K562 (cell line): ENCODE results near the gene STAM2. TPM values are rescaled to one million over a fixed set of nuclear protein-coding genes. Genes with fewer than 3 reads are reported as not detected.

Experiments used
- ADNP ChIP-seq: fragments of 200-800 bp; sonication (Bioruptor generic); IDR thresholded peaks from 2 replicates; pipeline ENCODE4 v1.6.1; 2016; ENCODE audit warnings: missing genetic modification characterization, missing compliant biosample characterization
- ATF6 ChIP-seq: sonication (generic); formaldehyde crosslinking; IDR thresholded peaks from 2 replicates; pipeline ENCODE4 v1.4.0; 2020; ENCODE audit warnings: mild to moderate bottlenecking, missing genetic modification reagents
- CBFA2T3 ChIP-seq: fragments of 450-650 bp; IDR thresholded peaks from 2 replicates; pipeline ENCODE4 v1.6.1; 2017
- CC2D1A ChIP-seq: fragments of 450-650 bp; IDR thresholded peaks from 2 replicates; pipeline ENCODE4 v1.6.1; 2017; ENCODE audit warnings: mild to moderate bottlenecking
- CREM ChIP-seq: IDR thresholded peaks from 2 replicates; pipeline ENCODE4 v1.6.1; 2014; ENCODE audit warnings: antibody characterized with exemption, low read depth
- ESRRA ChIP-seq: fragments of 450-650 bp; IDR thresholded peaks from 2 replicates; pipeline ENCODE4 v1.6.1; 2014; ENCODE audit warnings: low read depth, mild to moderate bottlenecking, moderate library complexity, borderline replicate concordance
- FOSL1 ChIP-seq: fragments of 200-800 bp; sonication (Bioruptor generic); conservative IDR thresholded peaks from 2 replicates; pipeline ENCODE4 v1.6.1; 2016; ENCODE audit warnings: missing genetic modification characterization, missing compliant biosample characterization
- FOXK2 ChIP-seq, 2 experiments: fragments of 450-650 bp; IDR thresholded peaks in 1 of 2; conservative IDR thresholded peaks in 1 of 2; 2 replicates each; pipeline ENCODE4 v1.6.1; 2016; ENCODE audit warnings: low read depth in 2 of 2, mild to moderate bottlenecking in 1 of 2
- GABPB1 ChIP-seq: sonication (generic); formaldehyde crosslinking; IDR thresholded peaks from 2 replicates; pipeline ENCODE4 v1.8.0; 2022; ENCODE audit warnings: mild to moderate bottlenecking, missing genetic modification reagents
- KLF16 ChIP-seq: IDR thresholded peaks from 2 replicates; pipeline ENCODE4 v1.6.1; 2016; ENCODE audit warnings: antibody characterized with exemption
- RCOR1 ChIP-seq, 2 experiments: IDR thresholded peaks; 2 replicates each; pipeline ENCODE4 v1.6.1; 2012; ENCODE audit warnings: low read depth in 2 of 2, low read length in 2 of 2, borderline replicate concordance in 1 of 2, improper control_type of control experiment in 1 of 2
- SMARCE1 ChIP-seq: fragments of 450-650 bp; IDR thresholded peaks from 2 replicates; pipeline ENCODE4 v1.7.1; 2016; ENCODE audit warnings: mild to moderate bottlenecking
- TEAD4 ChIP-seq, 2 experiments: sonication (generic) in 1 of 2; formaldehyde crosslinking in 1 of 2; IDR thresholded peaks; 2 replicates each; pipeline versions ENCODE4 v1.6.1 to v1.8.0; 2012 to 2022; ENCODE audit warnings: borderline replicate concordance in 1 of 2, inconsistent platforms in 1 of 2, low read length in 1 of 2, mild to moderate bottlenecking in 1 of 2, missing genetic modification reagents in 1 of 2
- VEZF1 ChIP-seq: fragments of 200-800 bp; sonication (Bioruptor generic); IDR thresholded peaks from 2 replicates; pipeline ENCODE4 v1.6.1; 2017; ENCODE audit warnings: missing genetic modification characterization, missing compliant biosample characterization
- ZEB2 ChIP-seq: fragments of 450-650 bp; IDR thresholded peaks from 2 replicates; pipeline ENCODE4 v1.6.1; 2016
- ZKSCAN3 ChIP-seq: fragments of 250-450 bp; sonication (Bioruptor Pico); IDR thresholded peaks from 2 replicates; pipeline ENCODE4 v1.4.0; 2020
- ZNF133 ChIP-seq: fragments of 250-450 bp; sonication (Bioruptor Pico); IDR thresholded peaks from 2 replicates; pipeline ENCODE4 v1.4.0; 2020; ENCODE audit warnings: mild to moderate bottlenecking
- ZNF766 ChIP-seq: fragments of 200-800 bp; sonication (Bioruptor generic); conservative IDR thresholded peaks from 2 replicates; pipeline ENCODE4 v1.6.1; 2016; ENCODE audit warnings: missing genetic modification characterization, missing compliant biosample characterization
- polyA plus RNA-seq, 8 experiments: library from polyadenylated mRNA; depleted of rRNA in 4 of 8; stranded (reverse) in 5 of 8; unstranded in 3 of 8; fragments of >200 nt; fragmentation: Nextera tagmentation in 2 of 8; fragmentation: Illumina TruSeq in 1 of 8; extraction: Ambion mirVana in 2 of 8; extraction: Trizol in 1 of 8; gene quantifications; 2 replicates each; pipeline versions ENCODE4 v1.2.1 to v1.2.3, GENCODE V29; 2011 to 2014; ENCODE audit warnings: inconsistent platforms in 1 of 8, missing spikeins in 1 of 8
- total RNA-seq, 7 experiments: library from RNA; depleted of rRNA in 6 of 7; stranded (reverse); fragments of >200 nt in 6 of 7; fragmentation: Illumina TruSeq in 2 of 7; extraction: Trizol in 2 of 7; gene quantifications; 2 replicates each; pipeline versions ENCODE4 v1.2.1 to v1.2.3, GENCODE V29; 2011 to 2021; ENCODE audit warnings: low replicate concordance in 1 of 7
- TF ChIP-seq, protein P1 (sequence below), 2 experiments: fragments of 450-650 bp in 1 of 2; sonication (generic) in 1 of 2; formaldehyde crosslinking in 1 of 2; IDR thresholded peaks in 1 of 2; conservative IDR thresholded peaks in 1 of 2; 2 replicates each; pipeline versions ENCODE4 v1.6.1 to v1.8.1; 2016 to 2023; ENCODE audit warnings: mild to moderate bottlenecking in 2 of 2, moderate library complexity in 2 of 2, inconsistent platforms in 1 of 2, missing genetic modification reagents in 1 of 2
- TF ChIP-seq, protein P2 (sequence below): IDR thresholded peaks from 2 replicates; pipeline ENCODE4 v1.6.1; 2014; ENCODE audit warnings: antibody characterized with exemption
- TF ChIP-seq, protein P3 (sequence below): fragments of 200-400 bp; formaldehyde crosslinking; IDR thresholded peaks from 2 replicates; pipeline ENCODE4 v1.6.1; 2017; ENCODE audit warnings: mild to moderate bottlenecking, low read depth, low read length, moderate library complexity

The STAM2 gene
- total and polyA plus RNA-seq, 9 of the 15 experiments (the other 6 are each of a cell fraction or from before 2014, with no cell fraction given): 4.5 to 13.9 (median 8.7) TPM

GRCh38 chr2:152166633-152167032 is 8.9 kb downstream of the STAM2 start (continued):
- TF ChIP-seq VEZF1: peak; percentile 15; the same call in 1 of the 2 replicates
- 0 out of 2 replicates have a peak, but pooled peaks have one; percentile 20 for TF ChIP-seq ZEB2
- TF ChIP-seq, protein P1, sequence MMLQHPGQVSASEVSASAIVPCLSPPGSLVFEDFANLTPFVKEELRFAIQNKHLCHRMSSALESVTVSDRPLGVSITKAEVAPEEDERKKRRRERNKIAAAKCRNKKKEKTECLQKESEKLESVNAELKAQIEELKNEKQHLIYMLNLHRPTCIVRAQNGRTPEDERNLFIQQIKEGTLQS (IDR thresholded peaks at IDR 0.05): peak; percentile 59
- TF ChIP-seq, protein P1 (CRISPR knock-in tag; conservative IDR thresholded peaks at IDR 0.05): no peak
- TF ChIP-seq ADNP: peak; percentile 65
- TF ChIP-seq, protein P2, sequence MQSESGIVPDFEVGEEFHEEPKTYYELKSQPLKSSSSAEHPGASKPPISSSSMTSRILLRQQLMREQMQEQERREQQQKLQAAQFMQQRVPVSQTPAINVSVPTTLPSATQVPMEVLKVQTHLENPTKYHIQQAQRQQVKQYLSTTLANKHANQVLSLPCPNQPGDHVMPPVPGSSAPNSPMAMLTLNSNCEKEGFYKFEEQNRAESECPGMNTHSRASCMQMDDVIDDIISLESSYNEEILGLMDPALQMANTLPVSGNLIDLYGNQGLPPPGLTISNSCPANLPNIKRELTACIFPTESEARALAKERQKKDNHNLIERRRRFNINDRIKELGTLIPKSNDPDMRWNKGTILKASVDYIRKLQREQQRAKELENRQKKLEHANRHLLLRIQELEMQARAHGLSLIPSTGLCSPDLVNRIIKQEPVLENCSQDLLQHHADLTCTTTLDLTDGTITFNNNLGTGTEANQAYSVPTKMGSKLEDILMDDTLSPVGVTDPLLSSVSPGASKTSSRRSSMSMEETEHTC: peak; percentile 16; the same call in 1 of the 2 replicates
- no peak for TF ChIP-seq CREM
- peak in 1 of 2 experiments; percentile 64; a peak in 3 of 4 replicates for TF ChIP-seq FOXK2 (conservative IDR thresholded peaks at IDR 0.05 in 1 of 2, IDR thresholded peaks at IDR 0.05 in 1 of 2; ENCODE audit: low read depth in 2 of 2)
- peak; percentile 89 for TF ChIP-seq CBFA2T3
- 0 out of 2 replicates have a peak, but pooled peaks have one; percentile 33 for TF ChIP-seq CC2D1A
- TF ChIP-seq, protein P3, sequence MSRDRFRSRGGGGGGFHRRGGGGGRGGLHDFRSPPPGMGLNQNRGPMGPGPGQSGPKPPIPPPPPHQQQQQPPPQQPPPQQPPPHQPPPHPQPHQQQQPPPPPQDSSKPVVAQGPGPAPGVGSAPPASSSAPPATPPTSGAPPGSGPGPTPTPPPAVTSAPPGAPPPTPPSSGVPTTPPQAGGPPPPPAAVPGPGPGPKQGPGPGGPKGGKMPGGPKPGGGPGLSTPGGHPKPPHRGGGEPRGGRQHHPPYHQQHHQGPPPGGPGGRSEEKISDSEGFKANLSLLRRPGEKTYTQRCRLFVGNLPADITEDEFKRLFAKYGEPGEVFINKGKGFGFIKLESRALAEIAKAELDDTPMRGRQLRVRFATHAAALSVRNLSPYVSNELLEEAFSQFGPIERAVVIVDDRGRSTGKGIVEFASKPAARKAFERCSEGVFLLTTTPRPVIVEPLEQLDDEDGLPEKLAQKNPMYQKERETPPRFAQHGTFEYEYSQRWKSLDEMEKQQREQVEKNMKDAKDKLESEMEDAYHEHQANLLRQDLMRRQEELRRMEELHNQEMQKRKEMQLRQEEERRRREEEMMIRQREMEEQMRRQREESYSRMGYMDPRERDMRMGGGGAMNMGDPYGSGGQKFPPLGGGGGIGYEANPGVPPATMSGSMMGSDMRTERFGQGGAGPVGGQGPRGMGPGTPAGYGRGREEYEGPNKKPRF: no peak
- TF ChIP-seq ZNF766: 0 out of 2 replicates have a peak, but pooled peaks have one; percentile 26
- peak; percentile 89 for TF ChIP-seq FOSL1
- no peak for TF ChIP-seq ATF6 (CRISPR knock-in tag)
- 0 out of 2 replicates have a peak, but pooled peaks have one; percentile 15 for TF ChIP-seq ESRRA
- TF ChIP-seq ZNF133 (CRISPR knock-in tag): no peak
- TF ChIP-seq TEAD4 (IDR thresholded peaks at IDR 0.05; ENCODE audit: low read length): peak; percentile 83
- no peak for TF ChIP-seq TEAD4 (CRISPR knock-in tag; IDR thresholded peaks at IDR 0.05; ENCODE audit: borderline replicate concordance)
- peak; percentile 86 for TF ChIP-seq SMARCE1
- TF ChIP-seq GABPB1 (CRISPR knock-in tag): no peak
- TF ChIP-seq ZKSCAN3 (CRISPR knock-in tag): no peak
- TF ChIP-seq KLF16: peak; percentile 27; the same call in 1 of the 2 replicates
- peak in 1 of 2 experiments; percentile 92; a peak in 2 of 4 replicates for TF ChIP-seq RCOR1 (IDR thresholded peaks at IDR 0.05; ENCODE audit: borderline replicate concordance in 1 of 2, low read depth in 2 of 2, low read length in 2 of 2)
